ENCODE data around the gene ADSS2.

Gene ADSS2

GRCh38 chr1:244397131-244397530, 54.6 kb downstream of the ADSS2 start:
- Histone ChIP-seq H3K27ac (ENCODE audit: low read depth, low read length, severe bottlenecking) (no peak overlapping the region), H3K4me1 (ENCODE audit: control insufficient read depth, insufficient read depth, low read length, poor library complexity, severe bottlenecking) (no peaks in the 10 kb centered on the region), H3K4me3 (ENCODE audit: extremely low read depth, insufficient read depth, low read length, poor library complexity, severe bottlenecking) (no peak overlapping the region), H3K36me3 (ENCODE audit: control insufficient read depth, insufficient read depth, low read length) (peaks cover 12% of the 10 kb centered on the region), H3K9me3 (ENCODE audit: control insufficient read depth, low read length) (peaks cover 3% of the 10 kb centered on the region)

GRCh38 chr1:244395965-244396364, 55.7 kb downstream of the ADSS2 start:
- Histone ChIP-seq H3K36me3 (ENCODE audit: control insufficient read depth, insufficient read depth, low read length) (peaks cover under 1% of the 10 kb centered on the region), H3K4me3 (ENCODE audit: extremely low read depth, insufficient read depth, low read length, poor library complexity, severe bottlenecking) (no peak overlapping the region), H3K4me1 (ENCODE audit: control insufficient read depth, insufficient read depth, low read length, poor library complexity, severe bottlenecking) (no peaks in the 10 kb centered on the region), H3K27ac (ENCODE audit: low read depth, low read length, severe bottlenecking) (no peak overlapping the region), H3K9me3 (ENCODE audit: control insufficient read depth, low read length) (no peaks in the 10 kb centered on the region)
- WGBS, 2 experiments (ENCODE audit: insufficient coverage in 2 of 2): 93 to 95% methylated on average over 3 of the region's 5 CpGs

GRCh38 chr1:244394826-244395765, 56.6 kb downstream of the ADSS2 start:
- 91 to 95% methylated on average over 14 to 15 of the region's 15 CpGs for WGBS, 2 experiments (ENCODE audit: insufficient coverage in 2 of 2)
- Histone ChIP-seq H3K4me1 (ENCODE audit: control insufficient read depth, insufficient read depth, low read length, poor library complexity, severe bottlenecking) (no peaks in the 10 kb centered on the region), H3K36me3 (ENCODE audit: control insufficient read depth, insufficient read depth, low read length) (no peaks in the 10 kb centered on the region), H3K27ac (ENCODE audit: low read depth, low read length, severe bottlenecking) (no peak overlapping the region), H3K4me3 (ENCODE audit: extremely low read depth, insufficient read depth, low read length, poor library complexity, severe bottlenecking) (no peak overlapping the region), H3K9me3 (ENCODE audit: control insufficient read depth, low read length) (no peaks in the 10 kb centered on the region)

GRCh38 chr1:244394346-244394745, 57.4 kb downstream of the ADSS2 start:
- H3K27ac ChIP-seq (ENCODE audit: low read depth, low read length, severe bottlenecking): no peak overlapping the region
- 81 to 92% methylated on average over 4 of the region's 4 CpGs for WGBS, 2 experiments (ENCODE audit: insufficient coverage in 2 of 2)

GRCh38 chr1:244393604-244394176, 58.0 kb downstream of the ADSS2 start:
- Histone ChIP-seq H3K9me3 (ENCODE audit: control insufficient read depth, low read length) (no peaks in the 10 kb centered on the region), H3K4me1 (ENCODE audit: control insufficient read depth, insufficient read depth, low read length, poor library complexity, severe bottlenecking) (no peaks in the 10 kb centered on the region), H3K27ac (ENCODE audit: low read depth, low read length, severe bottlenecking) (no peak overlapping the region), H3K36me3 (ENCODE audit: control insufficient read depth, insufficient read depth, low read length) (no peaks in the 10 kb centered on the region), H3K4me3 (ENCODE audit: extremely low read depth, insufficient read depth, low read length, poor library complexity, severe bottlenecking) (no peak overlapping the region)
- 97% methylated on average over 14 to 15 of the region's 15 CpGs for WGBS, 2 experiments (ENCODE audit: insufficient coverage in 2 of 2)

More at GRCh38 chr1:244394346-244394745, 57.4 kb downstream of the ADSS2 start:
- Histone ChIP-seq H3K4me1 (ENCODE audit: control insufficient read depth, insufficient read depth, low read length, poor library complexity, severe bottlenecking) (no peaks in the 10 kb centered on the region), H3K9me3 (ENCODE audit: control insufficient read depth, low read length) (no peaks in the 10 kb centered on the region), H3K36me3 (ENCODE audit: control insufficient read depth, insufficient read depth, low read length) (no peaks in the 10 kb centered on the region), H3K4me3 (ENCODE audit: extremely low read depth, insufficient read depth, low read length, poor library complexity, severe bottlenecking) (no peak overlapping the region)

- Histone ChIP-seq H3K4me1 (ENCODE audit: control insufficient read depth, insufficient read depth, low read length, poor library complexity, severe bottlenecking) (no peaks in the 10 kb centered on the region), H3K36me3 (ENCODE audit: control insufficient read depth, insufficient read depth, low read length) (no peaks in the 10 kb centered on the region), H3K4me3 (ENCODE audit: extremely low read depth, insufficient read depth, low read length, poor library complexity, severe bottlenecking) (no peak overlapping the region), H3K9me3 (ENCODE audit: control insufficient read depth, low read length) (no peaks in the 10 kb centered on the region), H3K27ac (ENCODE audit: low read depth, low read length, severe bottlenecking) (no peak overlapping the region)
- WGBS, 2 experiments (ENCODE audit: insufficient coverage in 2 of 2): 92 to 96% methylated on average over 2 to 5 of the region's 5 CpGs
These were observed 59.9 kb downstream of the ADSS2 start for GRCh38 chr1:244391761-244392160.

- H3K4me1 ChIP-seq (ENCODE audit: control insufficient read depth, insufficient read depth, low read length, poor library complexity, severe bottlenecking): no peaks in the 10 kb centered on the region
- H3K36me3 ChIP-seq (ENCODE audit: control insufficient read depth, insufficient read depth, low read length): no peaks in the 10 kb centered on the region
- 95 to 100% methylated on average over 1 to 6 of the region's 7 CpGs for WGBS, 2 experiments (ENCODE audit: insufficient coverage in 2 of 2)
- no peak overlapping the region for H3K4me3 ChIP-seq (ENCODE audit: extremely low read depth, insufficient read depth, low read length, poor library complexity, severe bottlenecking)
- no peaks in the 10 kb centered on the region for H3K9me3 ChIP-seq (ENCODE audit: control insufficient read depth, low read length)
- no peak overlapping the region for H3K27ac ChIP-seq (ENCODE audit: low read depth, low read length, severe bottlenecking)
These were observed 62.7 kb downstream of the ADSS2 start for GRCh38 chr1:244388961-244389360.

GRCh38 chr1:244387415-244387814, 64.3 kb downstream of the ADSS2 start:
- Histone ChIP-seq H3K9me3 (ENCODE audit: control insufficient read depth, low read length) (no peaks in the 10 kb centered on the region), H3K4me1 (ENCODE audit: control insufficient read depth, insufficient read depth, low read length, poor library complexity, severe bottlenecking) (peaks cover under 1% of the 10 kb centered on the region), H3K36me3 (ENCODE audit: control insufficient read depth, insufficient read depth, low read length) (no peaks in the 10 kb centered on the region), H3K27ac (ENCODE audit: low read depth, low read length, severe bottlenecking) (no peak overlapping the region), H3K4me3 (ENCODE audit: extremely low read depth, insufficient read depth, low read length, poor library complexity, severe bottlenecking) (no peak overlapping the region)
- 71 to 100% methylated on average over 1 of the region's 1 CpG for WGBS, 2 experiments (ENCODE audit: insufficient coverage in 2 of 2)

GRCh38 chr1:244386595-244386994, 65.1 kb downstream of the ADSS2 start:
- no peaks in the 10 kb centered on the region for H3K9me3 ChIP-seq (ENCODE audit: control insufficient read depth, low read length)
- H3K36me3 ChIP-seq (ENCODE audit: control insufficient read depth, insufficient read depth, low read length): no peaks in the 10 kb centered on the region
- no CpG with 5 or more reads among the region's 1 CpG for WGBS, 2 experiments (ENCODE audit: insufficient coverage in 2 of 2)
- H3K27ac ChIP-seq (ENCODE audit: low read depth, low read length, severe bottlenecking): no peak overlapping the region
- H3K4me1 ChIP-seq (ENCODE audit: control insufficient read depth, insufficient read depth, low read length, poor library complexity, severe bottlenecking): peaks cover 8% of the 10 kb centered on the region
- no peak overlapping the region for H3K4me3 ChIP-seq (ENCODE audit: extremely low read depth, insufficient read depth, low read length, poor library complexity, severe bottlenecking)

GRCh38 chr1:244384066-244384465, 67.6 kb downstream of the ADSS2 start:
- Histone ChIP-seq H3K4me3 (ENCODE audit: extremely low read depth, insufficient read depth, low read length, poor library complexity, severe bottlenecking) (no peak overlapping the region), H3K36me3 (ENCODE audit: control insufficient read depth, insufficient read depth, low read length) (no peaks in the 10 kb centered on the region), H3K4me1 (ENCODE audit: control insufficient read depth, insufficient read depth, low read length, poor library complexity, severe bottlenecking) (peaks cover 8% of the 10 kb centered on the region), H3K27ac (ENCODE audit: low read depth, low read length, severe bottlenecking) (no peak overlapping the region), H3K9me3 (ENCODE audit: control insufficient read depth, low read length) (no peaks in the 10 kb centered on the region)
- 83 to 100% methylated on average over 2 of the region's 3 CpGs for WGBS, 2 experiments (ENCODE audit: insufficient coverage in 2 of 2)
